ENCODE results near the gene SLC26A11.

GRCh38 chr17:80173916-80174315, 46.3 kb upstream of the SLC26A11 start:
- TF ChIP-seq RFX5 (IDR thresholded peaks at IDR 0.05) (no peak), CTCF (IDR thresholded peaks at IDR 0.05) (no peak)

All from A549 (cell line).